Choroid plexus epithelial cell (primary cell): ENCODE results near the gene AHDC1.
A peak's percentile ranks its signal among the peaks of the same experiment; 100 is the strongest.
"Not testable (repeated sequence)": the region's sequence is repeated elsewhere in the genome, so short reads cannot be mapped to it uniquely, and the experiment has no call there.

Source experiments
- DNase-seq: peaks from one replicate; pipeline ENCODE4 v3.0.0-alpha.2; 2010; ENCODE audit warnings: low read depth
- H3K4me3 ChIP-seq: 2 replicates; pipeline ENCODE4 v1.5.1; 2011; ENCODE audit warnings: low read depth, mild to moderate bottlenecking, control low read depth, low read length, moderate library complexity
- TF ChIP-seq, protein P1 (sequence below): conservative IDR thresholded peaks from 2 replicates; pipeline ENCODE4 v1.5.1; 2011; ENCODE audit warnings: low read depth, mild to moderate bottlenecking, control low read depth, inconsistent platforms, low read length, moderate library complexity

The AHDC1 gene

DNA sequence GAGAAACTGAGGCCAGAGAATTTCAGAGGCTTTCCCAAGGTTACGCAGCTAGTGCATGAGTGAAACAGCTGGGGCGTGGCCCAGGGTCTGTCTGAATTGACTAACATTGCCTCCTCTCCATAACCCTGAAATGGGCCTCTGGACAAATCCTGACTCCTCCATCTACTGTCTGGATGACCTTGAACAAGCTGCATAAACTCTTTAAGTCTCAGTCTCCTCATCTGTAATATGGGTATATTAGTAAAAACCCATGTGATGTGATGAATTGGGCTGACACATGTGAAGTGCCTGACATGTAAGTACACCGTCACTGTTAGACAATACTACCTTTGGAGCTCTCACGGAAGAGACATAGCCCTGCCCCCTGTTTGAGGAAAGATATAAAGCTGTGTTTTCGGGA, 43.4 kb upstream of the AHDC1 start:
- no peak for DNase-seq
- H3K4me3 ChIP-seq = no peak overlapping the region
- TF ChIP-seq, protein P1, sequence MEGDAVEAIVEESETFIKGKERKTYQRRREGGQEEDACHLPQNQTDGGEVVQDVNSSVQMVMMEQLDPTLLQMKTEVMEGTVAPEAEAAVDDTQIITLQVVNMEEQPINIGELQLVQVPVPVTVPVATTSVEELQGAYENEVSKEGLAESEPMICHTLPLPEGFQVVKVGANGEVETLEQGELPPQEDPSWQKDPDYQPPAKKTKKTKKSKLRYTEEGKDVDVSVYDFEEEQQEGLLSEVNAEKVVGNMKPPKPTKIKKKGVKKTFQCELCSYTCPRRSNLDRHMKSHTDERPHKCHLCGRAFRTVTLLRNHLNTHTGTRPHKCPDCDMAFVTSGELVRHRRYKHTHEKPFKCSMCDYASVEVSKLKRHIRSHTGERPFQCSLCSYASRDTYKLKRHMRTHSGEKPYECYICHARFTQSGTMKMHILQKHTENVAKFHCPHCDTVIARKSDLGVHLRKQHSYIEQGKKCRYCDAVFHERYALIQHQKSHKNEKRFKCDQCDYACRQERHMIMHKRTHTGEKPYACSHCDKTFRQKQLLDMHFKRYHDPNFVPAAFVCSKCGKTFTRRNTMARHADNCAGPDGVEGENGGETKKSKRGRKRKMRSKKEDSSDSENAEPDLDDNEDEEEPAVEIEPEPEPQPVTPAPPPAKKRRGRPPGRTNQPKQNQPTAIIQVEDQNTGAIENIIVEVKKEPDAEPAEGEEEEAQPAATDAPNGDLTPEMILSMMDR = no peak

DNA sequence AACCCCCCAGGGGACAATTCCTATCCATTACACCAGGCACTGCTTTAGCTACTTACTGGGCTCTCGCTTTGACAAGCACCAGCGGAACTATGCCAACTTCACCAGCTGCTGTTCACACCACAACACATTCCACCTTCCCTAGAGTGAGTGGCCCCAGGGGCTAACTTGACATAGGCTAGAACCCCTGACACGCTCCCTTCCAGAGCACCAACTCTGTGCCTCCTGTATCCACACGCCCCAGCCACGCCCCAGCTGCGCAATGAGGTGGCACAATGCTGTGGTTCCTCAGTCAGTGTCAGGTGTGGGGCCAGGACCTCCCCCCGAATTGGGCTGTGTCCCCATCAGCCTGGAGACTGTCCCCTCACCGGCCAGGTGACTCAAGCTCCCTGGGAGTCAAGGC, 42.7 kb upstream of the AHDC1 start:
- H3K4me3 ChIP-seq = no peak overlapping the region
- DNase-seq = peak; percentile 39
- TF ChIP-seq, protein P1 = no peak

DNA sequence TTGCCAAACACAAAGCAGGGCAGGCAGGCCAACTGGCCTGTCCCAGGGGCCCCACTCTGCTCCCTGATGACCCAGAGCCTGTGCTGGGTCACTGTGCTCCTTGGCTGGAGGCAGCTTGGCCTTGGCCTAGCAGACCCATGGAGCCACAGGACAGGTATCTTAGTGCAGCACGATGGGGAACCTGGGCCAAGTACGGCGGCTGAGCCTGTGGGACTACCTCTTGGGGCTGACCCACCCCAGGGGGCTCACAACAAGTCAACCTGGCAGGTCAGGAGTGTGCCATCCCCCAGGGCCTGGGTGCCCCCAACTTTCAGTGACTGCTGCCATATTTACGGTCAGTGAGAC, 41.1 kb upstream of the AHDC1 start:
- H3K4me3 ChIP-seq = no peak overlapping the region
- no peak for DNase-seq
- TF ChIP-seq, protein P1 = no peak

DNA sequence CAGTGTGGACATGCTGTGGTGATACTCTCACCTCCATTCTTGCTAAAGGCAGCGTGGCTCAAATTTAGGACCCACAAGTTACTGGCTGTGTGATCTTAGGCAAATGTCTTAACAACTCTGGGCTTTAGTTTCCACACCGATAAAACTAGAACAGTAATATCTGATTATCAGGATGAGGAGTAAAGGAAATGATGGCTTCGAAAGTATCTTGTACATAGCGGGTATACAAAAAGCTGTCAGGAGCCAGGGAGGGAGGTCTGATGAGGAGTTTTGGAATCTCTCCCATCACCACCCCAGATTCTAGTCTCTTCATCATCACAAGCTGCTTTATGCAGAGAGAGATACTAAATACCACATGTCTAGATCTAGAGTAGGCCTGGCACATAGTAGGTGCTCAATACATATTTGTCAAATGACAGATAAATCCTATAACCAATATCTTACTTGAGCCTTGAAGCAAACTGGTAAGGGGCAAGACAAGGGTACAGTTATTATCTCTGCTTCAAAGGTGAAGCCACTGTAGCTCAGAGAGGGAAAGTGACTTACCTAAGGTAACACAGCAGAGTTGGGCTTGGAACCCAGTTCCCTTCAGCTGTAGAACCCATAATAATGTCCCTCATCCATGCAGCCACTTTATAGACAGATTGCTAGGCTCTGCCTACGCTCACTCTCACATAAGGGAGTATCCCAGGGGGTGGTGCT, 40.6 kb upstream of the AHDC1 start:
- DNase-seq = no peak
- no peak overlapping the region for H3K4me3 ChIP-seq
- TF ChIP-seq, protein P1 = no peak

DNA sequence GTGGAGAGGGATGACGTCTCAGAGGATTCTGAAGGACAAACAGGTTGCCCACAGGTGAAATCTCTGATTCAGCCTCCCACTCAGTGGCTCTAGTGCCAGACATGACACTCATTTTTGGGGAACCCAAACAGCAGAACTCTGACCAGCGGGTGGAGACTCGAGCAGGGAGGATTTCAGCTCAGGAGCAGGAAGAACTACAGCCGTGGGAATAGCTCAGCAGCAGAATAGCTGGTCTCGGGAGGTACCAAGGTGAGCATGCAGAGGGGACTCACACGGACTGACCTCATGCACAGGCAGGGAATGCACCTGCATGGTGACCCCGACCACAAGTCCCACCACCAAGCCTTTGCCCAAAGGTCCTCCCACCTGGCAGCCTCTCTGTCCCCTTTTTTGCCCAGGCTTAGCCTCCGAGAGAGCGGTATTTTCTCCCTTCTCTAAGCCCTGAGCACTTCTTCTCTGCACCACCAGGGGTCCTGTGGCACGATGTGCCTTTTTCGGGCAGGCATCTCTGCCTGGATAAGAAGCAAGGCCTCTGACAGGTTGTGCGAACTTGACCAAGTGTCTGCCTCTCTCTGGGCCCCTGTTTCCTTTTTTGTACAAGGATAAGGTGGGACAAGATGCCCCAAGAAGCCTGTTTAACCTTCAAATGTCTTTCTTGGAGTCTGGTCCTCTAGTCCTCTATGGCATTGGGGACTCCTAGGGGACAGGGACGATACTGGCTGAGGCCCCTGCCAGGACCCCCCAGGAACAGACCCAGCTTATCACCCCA, 39.8 kb upstream of the AHDC1 start:
- TF ChIP-seq, protein P1 = peak; percentile 88
- DNase-seq = peak; percentile 72
- H3K4me3 ChIP-seq = no peak overlapping the region

DNA sequence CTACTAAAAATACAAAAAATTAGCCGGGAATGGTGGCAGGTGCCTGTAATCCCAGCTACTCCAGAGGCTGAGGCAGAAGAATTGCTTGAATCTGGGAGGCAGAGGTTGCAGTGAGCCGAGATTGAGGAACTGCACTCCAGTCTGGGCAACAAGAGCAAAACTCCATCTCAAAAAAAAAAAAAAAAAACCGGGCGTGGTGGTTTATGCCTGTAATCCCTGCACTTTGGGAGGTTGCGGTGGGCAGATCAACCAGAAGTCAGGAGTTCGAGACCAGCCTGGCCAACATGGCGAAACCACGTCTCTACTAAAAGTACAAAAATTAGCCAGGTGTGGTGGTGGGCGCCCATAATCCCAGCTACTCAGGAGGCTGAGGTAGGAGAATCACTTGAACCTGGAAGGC, 36.6 kb upstream of the AHDC1 start:
- not testable (repeated sequence) for DNase-seq, H3K4me3 ChIP-seq

DNA sequence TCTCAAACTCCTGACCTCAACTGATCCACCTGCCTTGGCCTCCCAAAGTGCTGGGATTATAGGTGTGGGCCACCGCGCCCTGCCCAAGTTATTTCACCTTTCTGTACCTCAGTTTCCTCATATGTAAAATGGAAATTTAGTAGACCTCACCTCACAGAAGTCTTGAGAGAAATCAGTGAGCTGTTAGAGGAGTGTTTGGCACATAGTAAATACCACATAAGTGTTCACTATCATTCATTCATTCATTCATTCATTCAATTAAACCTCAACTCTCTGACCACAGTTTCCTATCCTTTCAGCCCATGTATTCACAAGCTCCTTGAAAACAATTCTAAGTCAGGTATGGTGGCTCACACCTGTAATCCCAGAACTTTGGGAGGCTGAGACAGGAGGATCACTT, 34.9 kb upstream of the AHDC1 start:
- DNase-seq = no peak
- no peak overlapping the region for H3K4me3 ChIP-seq
- TF ChIP-seq, protein P1 = no peak
